Astrocyte (in vitro differentiated cells and primary cell): ENCODE data around the gene NAV3. TPM values are rescaled to one million over a fixed set of nuclear protein-coding genes. Genes with fewer than 3 reads are reported as not detected.

Experiments used
- DNase-seq: peaks from one replicate; pipeline ENCODE4 v3.0.0-alpha.2; 2010; ENCODE audit warnings: low read depth
- FAIRE-seq: peaks from 2 replicates; lab custom pipeline; 2011; peaks lifted over from hg19 to GRCh38; lab: Jason Lieb, UNC
- H2AFZ ChIP-seq: 2 replicates; pipeline ENCODE4 v1.6.0; 2012; ENCODE audit warnings: low read depth, low read length, inconsistent platforms
- H3K27ac ChIP-seq: 2 replicates; pipeline ENCODE4 v1.5.1; 2011; ENCODE audit warnings: low read depth, low read length, inconsistent platforms
- H3K27me3 ChIP-seq: 2 replicates; pipeline ENCODE4 v1.6.0; 2011; ENCODE audit warnings: low read length, inconsistent platforms; ENCODE audit not compliant: insufficient read depth
- H3K36me3 ChIP-seq: 2 replicates; pipeline ENCODE4 v1.5.1; 2011; ENCODE audit warnings: low read length, inconsistent platforms; ENCODE audit not compliant: insufficient read depth
- H3K4me1 ChIP-seq: 2 replicates; pipeline ENCODE4 v1.5.1; 2011; ENCODE audit warnings: low read length, inconsistent platforms; ENCODE audit not compliant: insufficient read depth
- H3K4me2 ChIP-seq: 2 replicates; pipeline ENCODE4 v1.6.0; 2012; ENCODE audit warnings: low read length, inconsistent platforms
- H3K4me3 ChIP-seq: 2 replicates; pipeline ENCODE4 v1.5.1; 2011; ENCODE audit warnings: low read depth, mild to moderate bottlenecking, low read length, inconsistent platforms; ENCODE audit not compliant: insufficient read depth
- H3K79me2 ChIP-seq: 2 replicates; pipeline ENCODE4 v1.6.0; 2012; ENCODE audit warnings: mild to moderate bottlenecking, low read length, inconsistent platforms; ENCODE audit not compliant: insufficient read depth
- H3K9ac ChIP-seq: 2 replicates; pipeline ENCODE4 v1.6.0; 2012; ENCODE audit warnings: mild to moderate bottlenecking, low read length, inconsistent platforms
- H3K9me3 ChIP-seq: 2 replicates; pipeline ENCODE4 v1.5.1; 2012; ENCODE audit warnings: low read depth, mild to moderate bottlenecking, low read length, inconsistent platforms; ENCODE audit not compliant: insufficient read depth
- H4K20me1 ChIP-seq: 2 replicates; pipeline ENCODE4 v1.6.0; 2012; ENCODE audit warnings: low read length, inconsistent platforms; ENCODE audit not compliant: insufficient read depth
- H3K27ac Mint-ChIP-seq: one replicate; pipeline ENCODE4 v1.8.0; 2021; ENCODE audit warnings: mild to moderate bottlenecking, mixed read lengths; ENCODE audit not compliant: unreplicated experiment
- H3K27me3 Mint-ChIP-seq: one replicate; pipeline ENCODE4 v1.8.0; 2021; ENCODE audit warnings: low read depth, mixed read lengths; ENCODE audit not compliant: unreplicated experiment
- H3K36me3 Mint-ChIP-seq: one replicate; pipeline ENCODE4 v1.8.0; 2021; ENCODE audit warnings: low read depth, mixed read lengths; ENCODE audit not compliant: unreplicated experiment
- H3K4me1 Mint-ChIP-seq: one replicate; pipeline ENCODE4 v1.8.0; 2021; ENCODE audit warnings: low read depth, mixed read lengths; ENCODE audit not compliant: unreplicated experiment
- H3K4me3 Mint-ChIP-seq: one replicate; pipeline ENCODE4 v1.8.0; 2021; ENCODE audit warnings: mild to moderate bottlenecking, moderate library complexity, mixed read lengths; ENCODE audit not compliant: unreplicated experiment
- H3K9me3 Mint-ChIP-seq: one replicate; pipeline ENCODE4 v1.8.0; 2021; ENCODE audit warnings: mild to moderate bottlenecking, mixed read lengths; ENCODE audit not compliant: unreplicated experiment
- EZH2 ChIP-seq: IDR thresholded peaks from 2 replicates; pipeline ENCODE4 v1.6.1; 2012; ENCODE audit warnings: mild to moderate bottlenecking, low read length, inconsistent platforms; ENCODE audit not compliant: insufficient read depth
- total RNA-seq: library from RNA; stranded (reverse); gene quantifications from 2 replicates; pipeline ENCODE4 v1.2.1, GENCODE V29; 2021
- TF ChIP-seq, protein P1 (sequence below): IDR thresholded peaks from 2 replicates; pipeline ENCODE4 v1.5.1; 2011; ENCODE audit warnings: low read depth, mild to moderate bottlenecking, inconsistent platforms, low read length, moderate library complexity; ENCODE audit not compliant: insufficient read depth

Gene NAV3
- total RNA-seq, 1 donor from 2014 or later = 24.1 TPM

DNA sequence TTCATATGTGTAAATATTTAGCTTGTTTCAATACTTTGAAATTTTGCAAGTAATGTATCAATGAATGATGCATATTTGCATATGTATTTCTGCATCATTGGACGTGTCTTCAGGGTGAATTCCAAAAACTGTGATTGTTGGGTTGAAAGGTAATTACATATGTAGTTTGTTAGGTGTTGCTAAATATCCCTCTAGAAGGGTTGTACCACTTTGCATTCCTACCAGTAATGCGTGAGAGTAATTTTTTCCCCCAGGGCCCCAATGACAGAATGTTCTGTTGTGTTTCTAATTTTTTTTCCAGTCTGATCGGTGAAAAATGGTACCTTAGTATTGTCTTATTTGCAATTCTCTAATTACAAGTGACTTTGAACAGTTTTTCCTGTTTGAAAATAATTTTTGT lies 408.9 kb downstream of the NAV3 start:
- H3K36me3 Mint-ChIP-seq = no peaks in the 10 kb centered on the region
- TF ChIP-seq EZH2 = no peak
- TF ChIP-seq, protein P1, sequence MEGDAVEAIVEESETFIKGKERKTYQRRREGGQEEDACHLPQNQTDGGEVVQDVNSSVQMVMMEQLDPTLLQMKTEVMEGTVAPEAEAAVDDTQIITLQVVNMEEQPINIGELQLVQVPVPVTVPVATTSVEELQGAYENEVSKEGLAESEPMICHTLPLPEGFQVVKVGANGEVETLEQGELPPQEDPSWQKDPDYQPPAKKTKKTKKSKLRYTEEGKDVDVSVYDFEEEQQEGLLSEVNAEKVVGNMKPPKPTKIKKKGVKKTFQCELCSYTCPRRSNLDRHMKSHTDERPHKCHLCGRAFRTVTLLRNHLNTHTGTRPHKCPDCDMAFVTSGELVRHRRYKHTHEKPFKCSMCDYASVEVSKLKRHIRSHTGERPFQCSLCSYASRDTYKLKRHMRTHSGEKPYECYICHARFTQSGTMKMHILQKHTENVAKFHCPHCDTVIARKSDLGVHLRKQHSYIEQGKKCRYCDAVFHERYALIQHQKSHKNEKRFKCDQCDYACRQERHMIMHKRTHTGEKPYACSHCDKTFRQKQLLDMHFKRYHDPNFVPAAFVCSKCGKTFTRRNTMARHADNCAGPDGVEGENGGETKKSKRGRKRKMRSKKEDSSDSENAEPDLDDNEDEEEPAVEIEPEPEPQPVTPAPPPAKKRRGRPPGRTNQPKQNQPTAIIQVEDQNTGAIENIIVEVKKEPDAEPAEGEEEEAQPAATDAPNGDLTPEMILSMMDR = no peak
- H3K4me3 ChIP-seq = no peak overlapping the region

DNA sequence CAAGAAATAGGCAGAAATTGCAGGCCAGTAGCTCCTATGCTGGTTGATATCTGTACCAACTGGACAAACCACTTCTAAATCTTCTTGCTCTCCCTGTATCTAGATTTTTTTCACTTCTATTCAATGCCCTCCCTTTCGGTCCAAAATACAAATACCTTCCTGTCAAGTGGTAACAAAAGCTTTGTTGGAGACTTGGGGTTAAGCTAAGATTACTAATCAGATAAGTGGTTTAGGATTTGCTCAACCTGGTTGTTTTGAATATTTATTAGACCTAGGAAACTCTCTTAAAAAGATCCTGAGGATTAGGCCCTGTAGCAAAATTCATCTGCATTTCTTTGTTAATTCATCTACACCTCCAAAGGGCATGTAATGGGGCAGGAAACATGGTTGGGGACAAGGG lies 410.1 kb downstream of the NAV3 start:
- FAIRE-seq = no peak
- no peaks in the 10 kb centered on the region for H3K9me3 Mint-ChIP-seq

More for the DNA sequence above, 408.9 kb downstream of the NAV3 start:
- Mint-ChIP-seq H3K9me3 (no peaks in the 10 kb centered on the region), H3K4me3 (no peak overlapping the region), H3K4me1 (no peaks in the 10 kb centered on the region), H3K27ac (no peak overlapping the region), H3K27me3 (no peaks in the 10 kb centered on the region)
- H3K9ac ChIP-seq = no peak overlapping the region
- no peaks in the 10 kb centered on the region for H3K9me3 ChIP-seq
- H3K27me3 ChIP-seq = no peaks in the 10 kb centered on the region
- H3K27ac ChIP-seq = no peak overlapping the region
- H3K79me2 ChIP-seq = no peaks in the 10 kb centered on the region
- DNase-seq (no peak), FAIRE-seq (no peak)
- no peaks in the 10 kb centered on the region for H3K4me1 ChIP-seq
- H3K36me3 ChIP-seq = no peaks in the 10 kb centered on the region
- no peak overlapping the region for H3K4me2 ChIP-seq
- no peak overlapping the region for H2AFZ ChIP-seq
- no peaks in the 10 kb centered on the region for H4K20me1 ChIP-seq

DNA sequence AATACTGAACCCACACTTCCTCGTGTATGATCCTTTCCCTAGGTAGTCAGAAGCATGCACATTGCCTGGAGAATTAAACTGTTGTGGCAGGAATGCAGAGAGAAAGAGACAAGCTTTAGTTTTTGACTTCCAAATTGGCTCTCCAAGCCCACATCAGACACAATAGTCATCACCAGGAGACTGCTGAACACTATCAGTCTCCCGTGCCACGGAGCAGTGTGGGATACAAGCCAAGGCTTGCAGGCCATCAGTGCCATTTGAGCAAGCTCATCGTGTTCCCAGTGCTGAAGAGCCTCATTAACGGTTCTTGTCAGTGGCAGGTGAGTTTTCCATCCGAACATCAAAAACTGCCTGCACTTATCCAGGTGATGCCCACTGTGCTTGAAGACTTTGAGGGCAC lies 410.8 kb downstream of the NAV3 start:
- no peak overlapping the region for H3K4me3 Mint-ChIP-seq
- Histone ChIP-seq H3K9ac (no peak overlapping the region), H3K9me3 (no peaks in the 10 kb centered on the region), H3K4me2 (no peak overlapping the region), H4K20me1 (no peaks in the 10 kb centered on the region), H3K4me1 (no peaks in the 10 kb centered on the region), H3K4me3 (no peak overlapping the region), H2AFZ (no peak overlapping the region), H3K36me3 (no peaks in the 10 kb centered on the region), H3K27ac (no peak overlapping the region), H3K27me3 (no peaks in the 10 kb centered on the region), H3K79me2 (no peaks in the 10 kb centered on the region)
- H3K27me3 Mint-ChIP-seq = no peaks in the 10 kb centered on the region
- no peak for DNase-seq
- no peaks in the 10 kb centered on the region for H3K4me1 Mint-ChIP-seq
- H3K9me3 Mint-ChIP-seq = no peaks in the 10 kb centered on the region
- FAIRE-seq = no peak
- TF ChIP-seq, protein P1 = no peak
- H3K27ac Mint-ChIP-seq = no peak overlapping the region
- H3K36me3 Mint-ChIP-seq = no peaks in the 10 kb centered on the region

More for the DNA sequence above, 410.1 kb downstream of the NAV3 start:
- no peak overlapping the region for H3K27ac ChIP-seq
- H3K4me2 ChIP-seq = no peak overlapping the region
- H4K20me1 ChIP-seq = no peaks in the 10 kb centered on the region
- no peaks in the 10 kb centered on the region for H3K79me2 ChIP-seq
- Mint-ChIP-seq H3K4me3 (no peak overlapping the region), H3K4me1 (no peaks in the 10 kb centered on the region), H3K36me3 (no peaks in the 10 kb centered on the region), H3K27me3 (no peaks in the 10 kb centered on the region), H3K27ac (no peak overlapping the region)
- no peak overlapping the region for H3K4me3 ChIP-seq
- no peaks in the 10 kb centered on the region for H3K36me3 ChIP-seq
- no peak overlapping the region for H2AFZ ChIP-seq
- TF ChIP-seq EZH2 = no peak
- TF ChIP-seq, protein P1 = no peak
- DNase-seq = no peak
- H3K27me3 ChIP-seq = no peaks in the 10 kb centered on the region
- H3K9ac ChIP-seq = no peak overlapping the region
- H3K9me3 ChIP-seq = no peaks in the 10 kb centered on the region
- no peaks in the 10 kb centered on the region for H3K4me1 ChIP-seq
